Measurements from ENCODE around the gene SLC34A1.

Gene SLC34A1

GRCh38 chr5:177433658-177434217, 49.5 kb downstream of the SLC34A1 start:
- Histone ChIP-seq H3K36me3 (peaks cover 3% of the 10 kb centered on the region; the same call in 1 of the 2 replicates), H3K27me3 (ENCODE audit: insufficient read depth, low read depth, severe bottlenecking) (no peaks in the 10 kb centered on the region), H3K9me3 (ENCODE audit: severe bottlenecking) (no peaks in the 10 kb centered on the region), H3K27ac (no peak overlapping the region), H3K4me3 (ENCODE audit: low read depth, low read length) (no peak overlapping the region)
- TF ChIP-seq, protein P1, sequence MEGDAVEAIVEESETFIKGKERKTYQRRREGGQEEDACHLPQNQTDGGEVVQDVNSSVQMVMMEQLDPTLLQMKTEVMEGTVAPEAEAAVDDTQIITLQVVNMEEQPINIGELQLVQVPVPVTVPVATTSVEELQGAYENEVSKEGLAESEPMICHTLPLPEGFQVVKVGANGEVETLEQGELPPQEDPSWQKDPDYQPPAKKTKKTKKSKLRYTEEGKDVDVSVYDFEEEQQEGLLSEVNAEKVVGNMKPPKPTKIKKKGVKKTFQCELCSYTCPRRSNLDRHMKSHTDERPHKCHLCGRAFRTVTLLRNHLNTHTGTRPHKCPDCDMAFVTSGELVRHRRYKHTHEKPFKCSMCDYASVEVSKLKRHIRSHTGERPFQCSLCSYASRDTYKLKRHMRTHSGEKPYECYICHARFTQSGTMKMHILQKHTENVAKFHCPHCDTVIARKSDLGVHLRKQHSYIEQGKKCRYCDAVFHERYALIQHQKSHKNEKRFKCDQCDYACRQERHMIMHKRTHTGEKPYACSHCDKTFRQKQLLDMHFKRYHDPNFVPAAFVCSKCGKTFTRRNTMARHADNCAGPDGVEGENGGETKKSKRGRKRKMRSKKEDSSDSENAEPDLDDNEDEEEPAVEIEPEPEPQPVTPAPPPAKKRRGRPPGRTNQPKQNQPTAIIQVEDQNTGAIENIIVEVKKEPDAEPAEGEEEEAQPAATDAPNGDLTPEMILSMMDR (IDR thresholded peaks at IDR 0.05; ENCODE audit: low read depth, low read length), result no peak
- DNase-seq, result no peak

DNA sequence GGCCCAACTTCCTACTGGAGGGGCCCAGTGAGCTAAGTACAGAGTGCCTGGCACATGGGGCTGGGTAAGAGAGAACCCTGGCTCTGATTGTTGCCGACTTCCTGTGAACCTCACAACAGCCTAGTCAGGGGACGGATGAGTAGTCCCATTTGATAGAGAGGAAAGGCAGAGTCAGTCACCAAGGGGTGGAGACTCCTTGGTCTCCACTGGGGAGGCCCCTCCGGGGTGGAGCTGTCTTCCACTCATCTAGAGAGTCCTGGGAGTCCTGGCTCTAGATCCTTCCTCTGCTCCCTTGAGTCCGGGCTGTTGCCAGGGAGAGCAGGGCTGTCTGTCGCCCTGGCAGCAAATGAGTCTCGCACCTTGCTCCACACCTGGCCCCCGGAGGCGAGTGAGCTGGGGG, 50.2 kb downstream of the SLC34A1 start:
- no peak for DNase-seq
- TF ChIP-seq, protein P1 (IDR thresholded peaks at IDR 0.05; ENCODE audit: low read depth, low read length), result no peak
- Histone ChIP-seq H3K9me3 (ENCODE audit: severe bottlenecking) (no peaks in the 10 kb centered on the region), H3K27ac (no peak overlapping the region), H3K27me3 (ENCODE audit: insufficient read depth, low read depth, severe bottlenecking) (no peaks in the 10 kb centered on the region), H3K4me3 (ENCODE audit: low read depth, low read length) (no peak overlapping the region), H3K36me3 (peaks cover 3% of the 10 kb centered on the region; the same call in 1 of the 2 replicates)

- peaks cover 3% of the 10 kb centered on the region; the same call in 1 of the 2 replicates for H3K36me3 ChIP-seq
- no peak overlapping the region for H3K27ac ChIP-seq
- H3K9me3 ChIP-seq (ENCODE audit: severe bottlenecking), result no peaks in the 10 kb centered on the region
- TF ChIP-seq, protein P1 (IDR thresholded peaks at IDR 0.05; ENCODE audit: low read depth, low read length), result no peak
- DNase-seq, result no peak
- no peaks in the 10 kb centered on the region for H3K27me3 ChIP-seq (ENCODE audit: insufficient read depth, low read depth, severe bottlenecking)
- no peak overlapping the region for H3K4me3 ChIP-seq (ENCODE audit: low read depth, low read length)
Measured at GRCh38 chr5:177434942-177435738, 50.9 kb downstream of the SLC34A1 start.

DNA sequence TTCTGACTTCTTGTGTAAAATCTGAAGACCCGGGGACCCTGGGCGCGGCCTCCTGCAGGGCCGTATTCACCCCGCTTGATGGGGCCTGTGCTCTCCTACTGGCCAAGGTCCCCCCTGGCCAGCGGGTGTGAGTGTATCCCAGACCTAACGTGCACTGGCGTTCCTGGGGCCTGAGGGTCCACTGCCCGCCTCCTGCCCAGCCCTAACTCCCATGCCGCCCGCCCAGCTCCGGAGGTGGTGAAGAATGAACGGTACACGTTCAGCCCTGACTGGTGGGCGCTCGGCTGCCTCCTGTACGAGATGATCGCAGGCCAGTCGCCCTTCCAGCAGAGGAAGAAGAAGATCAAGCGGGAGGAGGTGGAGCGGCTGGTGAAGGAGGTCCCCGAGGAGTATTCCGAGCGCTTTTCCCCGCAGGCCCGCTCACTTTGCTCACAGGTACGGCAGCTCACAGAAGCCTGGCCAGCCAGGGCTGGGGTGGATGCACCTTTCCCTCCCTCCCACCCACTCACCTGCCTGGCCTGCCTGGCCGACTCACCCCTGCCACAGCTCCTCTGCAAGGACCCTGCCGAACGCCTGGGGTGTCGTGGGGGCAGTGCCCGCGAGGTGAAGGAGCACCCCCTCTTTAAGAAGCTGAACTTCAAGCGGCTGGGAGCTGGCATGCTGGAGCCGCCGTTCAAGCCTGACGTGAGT, 51.8 kb downstream of the SLC34A1 start:
- no peaks in the 10 kb centered on the region for H3K27me3 ChIP-seq (ENCODE audit: insufficient read depth, low read depth, severe bottlenecking)
- H3K4me3 ChIP-seq (ENCODE audit: low read depth, low read length), result no peak overlapping the region
- no peaks in the 10 kb centered on the region for H3K9me3 ChIP-seq (ENCODE audit: severe bottlenecking)
- TF ChIP-seq, protein P1 (IDR thresholded peaks at IDR 0.05; ENCODE audit: low read depth, low read length), result no peak
- H3K36me3 ChIP-seq, result peaks cover 3% of the 10 kb centered on the region; the same call in 1 of the 2 replicates
- no peak overlapping the region for H3K27ac ChIP-seq
- DNase-seq, result no peak

DNA sequence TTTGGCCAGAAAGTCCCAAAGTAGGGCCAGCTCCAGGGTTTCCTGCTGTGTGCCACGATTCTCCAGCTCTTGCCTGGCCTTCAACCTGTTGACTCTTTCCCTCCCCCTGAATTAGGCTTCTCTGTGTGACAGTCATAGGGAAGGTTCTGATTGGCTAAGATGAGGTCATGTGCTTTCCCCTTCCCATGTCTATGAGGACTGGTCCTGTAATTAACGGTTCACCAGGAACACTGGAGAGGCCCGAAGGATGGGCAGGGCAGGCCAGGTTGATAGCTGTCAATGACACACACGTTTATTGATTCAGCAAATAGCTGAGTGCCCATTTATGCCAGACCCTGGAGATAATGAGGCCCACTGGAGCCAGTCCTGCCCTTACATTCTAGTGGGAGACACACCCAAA, 53.4 kb downstream of the SLC34A1 start:
- Histone ChIP-seq H3K36me3 (peaks cover 3% of the 10 kb centered on the region; the same call in 1 of the 2 replicates), H3K9me3 (ENCODE audit: severe bottlenecking) (no peaks in the 10 kb centered on the region), H3K27ac (no peak overlapping the region), H3K4me3 (ENCODE audit: low read depth, low read length) (no peak overlapping the region), H3K27me3 (ENCODE audit: insufficient read depth, low read depth, severe bottlenecking) (no peaks in the 10 kb centered on the region)
- DNase-seq, result no peak
- TF ChIP-seq, protein P1 (IDR thresholded peaks at IDR 0.05; ENCODE audit: low read depth, low read length), result no peak
